Left cardiac atrium (tissue), 4 donors: ENCODE data around the gene MTAP. TPM values are rescaled to one million over a fixed set of nuclear protein-coding genes. Genes with fewer than 3 reads are reported as not detected.

Experiments used
- ATAC-seq, 2 donors: fragments of 200-7000 bp; cut with Tn5 transposase; one replicate each; pipeline ENCODE4 v1.9.1; 2020; ENCODE audit warnings: mild to moderate bottlenecking in 2 of 2, moderate library complexity in 2 of 2
- DNase-seq: peaks from one replicate; pipeline ENCODE4 v3.0.0-alpha.2; 2020
- intact Hi-C, 2 donors: fragments of 100-400 bp; cut with DNase I; formaldehyde crosslinking; loops; one replicate each; pipeline versions ENCODE4 v1.14.1 to v1.15.1; 2022 to 2023
- total RNA-seq, 2 donors: library from RNA; stranded (reverse); fragmentation: NEBNext Ultra II Directional; extraction: Animal tissue kit (Norgen Biotek cat#: 25700); gene quantifications; one replicate each; pipeline ENCODE4 v1.2.1, GENCODE V29; 2021
- donor health status: DM: no; HTN: yes; CAD: no.
- donor health status: DM: no; HTN: yes; CAD: no; lungs with severe emphysema.
- donor health status: DM: yes; HTN: yes; CAD: no.
- donor health status: Dilated cardiomyopathy.

The MTAP gene
- total RNA-seq, 2 donors from 2014 or later: 19.6 to 21.3 TPM

DNA sequence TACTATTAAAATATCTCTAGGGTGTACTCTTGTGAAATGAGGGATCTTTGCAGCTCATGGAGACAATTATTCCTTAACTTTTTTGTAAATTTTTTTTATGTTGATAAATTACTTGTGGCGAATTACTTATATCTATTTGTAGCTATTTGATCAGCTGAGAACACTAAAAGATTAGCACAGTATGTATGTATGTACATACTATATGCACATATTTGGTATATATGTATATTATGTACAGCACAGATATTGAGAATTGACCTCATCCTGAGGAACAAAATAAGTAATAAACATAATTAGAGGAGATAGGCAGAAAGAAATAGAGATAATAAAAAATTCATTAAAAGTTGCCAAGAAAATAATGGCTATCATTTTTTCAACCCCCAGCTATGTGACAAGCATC is 180.0 kb downstream of the MTAP start:
- intact Hi-C loops: no loop called here
- no peak for ATAC-seq
- DNase-seq: no peak

GRCh38 chr9:21982861-21983560 is 180.6 kb downstream of the MTAP start:
- intact Hi-C loops: no loop called here
- ATAC-seq (no peak), DNase-seq (no peak)

DNA sequence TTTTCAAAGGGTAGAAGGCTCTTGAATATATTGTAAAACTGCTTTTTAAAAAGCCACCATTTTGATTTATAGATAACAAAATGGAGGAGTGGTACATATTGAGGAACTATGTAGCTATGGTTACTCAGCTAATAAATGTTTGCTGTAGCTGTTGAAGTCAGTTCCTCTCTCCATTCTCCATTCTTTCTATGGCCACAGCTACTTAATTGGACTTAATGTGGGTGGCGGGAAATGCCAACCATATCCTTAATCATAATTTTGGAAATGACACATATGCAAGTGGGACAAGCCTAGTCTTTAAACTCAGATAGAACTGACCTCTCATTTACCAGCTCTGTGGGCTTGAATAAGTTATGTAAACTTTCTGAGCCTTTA is 181.1 kb downstream of the MTAP start:
- DNase-seq (no peak), ATAC-seq (no peak)
- intact Hi-C loops: no loop called here

GRCh38 chr9:21984101-21984500 is 181.7 kb downstream of the MTAP start:
- intact Hi-C loops: no loop called here
- ATAC-seq: no peak
- no peak for DNase-seq

DNA sequence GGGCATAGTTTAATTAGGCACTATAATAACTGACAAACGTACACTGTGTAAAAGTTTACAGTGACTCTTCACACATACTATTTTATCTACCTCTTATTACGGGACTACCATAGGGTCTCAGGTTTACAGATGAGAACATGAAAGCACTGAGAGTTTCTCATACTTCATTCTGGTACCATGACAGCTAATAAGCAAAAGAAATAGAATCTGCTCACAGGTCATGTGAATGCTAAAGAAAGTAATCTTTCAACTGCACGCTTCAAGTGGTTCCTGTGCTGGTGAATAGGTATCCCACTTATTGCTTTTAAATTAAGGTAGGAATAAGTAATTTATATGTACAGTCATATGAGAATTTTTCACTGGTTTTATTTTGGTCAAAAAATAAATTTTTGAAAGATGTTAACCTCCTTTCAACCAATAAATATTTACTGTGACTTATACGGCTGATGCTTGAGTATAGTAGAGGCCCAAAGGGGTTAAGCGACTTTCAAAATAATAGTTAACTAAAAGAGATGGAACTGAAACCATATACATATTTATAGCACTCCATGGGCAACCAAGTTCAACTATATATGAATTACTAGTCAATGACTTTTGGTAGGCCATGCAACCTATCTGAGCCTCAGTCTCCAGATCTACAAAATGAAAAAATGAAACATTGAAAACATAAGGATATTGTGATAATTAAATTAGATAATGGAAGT is 183.7 kb downstream of the MTAP start:
- DNase-seq: no peak
- intact Hi-C loops: no loop called here
- no peak for ATAC-seq

Other genes with a start within 250 kb of the MTAP start
- gene CDKN2A, start 191.8 kb downstream of the MTAP start, total RNA-seq: under 1 TPM in 1 of 2 donors, not detected in 1; 0.24 TPM
- gene CDKN2B-AS1, start 192.2 kb downstream of the MTAP start, total RNA-seq: under 1 TPM in 1 of 2 donors, not detected in 1; 0.13 TPM
- 1 to 10 TPM; 3.6 to 7.9 TPM for gene CDKN2B, start 206.7 kb downstream of the MTAP start, total RNA-seq